Subcutaneous adipose tissue (tissue), 4 donors: Measurements from ENCODE around the gene TRIM44. TPM values are rescaled to one million over a fixed set of nuclear protein-coding genes. Genes with fewer than 3 reads are reported as not detected.

ENCODE experiments used
- total RNA-seq, 4 donors: library from RNA; depleted of rRNA; stranded (reverse); fragments of >200 nt; gene quantifications; one replicate each; pipeline ENCODE4 v1.1.0, GENCODE V29; 2016
- TF ChIP-seq, protein P1 (sequence below): fragments of 450-650 bp; IDR thresholded peaks from one replicate; pipeline ENCODE4 v1.5.1; 2016; ENCODE audit warnings: low read depth, mild to moderate bottlenecking, control low read depth, antibody characterized with exemption, moderate library complexity

TRIM44 gene
- total RNA-seq, 4 donors from 2014 or later: 32.6 to 70.9 (median 40.0) TPM

DNA sequence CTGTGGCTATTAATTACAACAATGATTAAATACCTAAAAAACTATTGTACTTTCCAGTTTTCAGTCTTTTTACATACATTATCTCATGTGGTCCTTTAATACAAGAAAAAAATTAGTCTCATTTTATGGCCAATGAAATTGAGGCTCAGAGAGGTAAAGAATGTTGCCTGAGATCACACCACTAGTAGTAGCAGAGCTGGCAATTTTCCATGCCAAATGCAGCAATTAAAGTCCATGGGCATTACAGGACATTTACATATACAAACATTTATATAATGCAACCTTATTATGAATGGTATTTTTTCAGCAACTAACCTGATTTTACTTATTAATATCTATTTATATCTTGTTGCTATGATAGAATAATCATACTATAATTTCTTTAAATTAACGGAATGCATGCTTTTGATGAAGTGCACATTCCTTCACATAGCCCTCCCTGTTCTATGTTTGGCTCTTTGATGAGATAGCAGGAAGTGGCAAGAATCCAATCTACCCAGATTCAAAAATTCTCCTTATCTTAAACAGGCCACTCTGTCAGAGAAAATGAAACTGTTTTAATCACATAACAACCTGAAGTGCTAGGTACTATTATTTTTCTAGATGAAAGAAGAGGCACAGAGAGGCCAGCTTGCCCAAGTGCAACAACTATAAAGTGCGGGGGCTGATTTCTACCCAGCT lies 160.4 kb downstream of the TRIM44 start:
- TF ChIP-seq, protein P1, sequence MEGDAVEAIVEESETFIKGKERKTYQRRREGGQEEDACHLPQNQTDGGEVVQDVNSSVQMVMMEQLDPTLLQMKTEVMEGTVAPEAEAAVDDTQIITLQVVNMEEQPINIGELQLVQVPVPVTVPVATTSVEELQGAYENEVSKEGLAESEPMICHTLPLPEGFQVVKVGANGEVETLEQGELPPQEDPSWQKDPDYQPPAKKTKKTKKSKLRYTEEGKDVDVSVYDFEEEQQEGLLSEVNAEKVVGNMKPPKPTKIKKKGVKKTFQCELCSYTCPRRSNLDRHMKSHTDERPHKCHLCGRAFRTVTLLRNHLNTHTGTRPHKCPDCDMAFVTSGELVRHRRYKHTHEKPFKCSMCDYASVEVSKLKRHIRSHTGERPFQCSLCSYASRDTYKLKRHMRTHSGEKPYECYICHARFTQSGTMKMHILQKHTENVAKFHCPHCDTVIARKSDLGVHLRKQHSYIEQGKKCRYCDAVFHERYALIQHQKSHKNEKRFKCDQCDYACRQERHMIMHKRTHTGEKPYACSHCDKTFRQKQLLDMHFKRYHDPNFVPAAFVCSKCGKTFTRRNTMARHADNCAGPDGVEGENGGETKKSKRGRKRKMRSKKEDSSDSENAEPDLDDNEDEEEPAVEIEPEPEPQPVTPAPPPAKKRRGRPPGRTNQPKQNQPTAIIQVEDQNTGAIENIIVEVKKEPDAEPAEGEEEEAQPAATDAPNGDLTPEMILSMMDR: no peak

DNA sequence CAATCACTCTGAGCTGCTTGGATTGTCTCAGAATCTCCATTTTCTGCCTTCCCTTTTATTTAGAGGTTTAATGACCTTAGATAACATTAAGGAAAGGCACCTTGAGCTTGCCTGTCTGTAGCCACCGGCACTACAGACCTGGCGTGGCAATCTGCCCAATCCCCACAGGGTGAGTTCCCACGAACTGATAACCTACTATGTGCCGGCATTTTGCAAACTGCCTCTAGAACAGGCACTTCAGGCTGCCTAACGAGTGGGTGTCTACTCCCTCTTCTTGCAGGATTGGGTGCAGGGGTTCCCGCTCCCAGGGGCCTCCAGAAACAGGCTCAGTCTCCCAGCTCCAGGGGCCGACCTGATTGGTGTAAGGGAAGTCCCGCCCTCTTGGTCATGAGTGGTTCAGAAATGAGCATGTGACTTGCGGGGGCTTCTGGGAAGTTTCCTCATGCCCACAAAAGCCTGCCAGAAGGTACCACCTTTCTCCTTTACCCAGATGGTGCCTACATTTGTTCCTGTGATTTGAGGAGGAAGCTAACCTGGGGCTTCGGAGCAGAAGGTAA lies 161.2 kb downstream of the TRIM44 start:
- TF ChIP-seq, protein P1: no peak

DNA sequence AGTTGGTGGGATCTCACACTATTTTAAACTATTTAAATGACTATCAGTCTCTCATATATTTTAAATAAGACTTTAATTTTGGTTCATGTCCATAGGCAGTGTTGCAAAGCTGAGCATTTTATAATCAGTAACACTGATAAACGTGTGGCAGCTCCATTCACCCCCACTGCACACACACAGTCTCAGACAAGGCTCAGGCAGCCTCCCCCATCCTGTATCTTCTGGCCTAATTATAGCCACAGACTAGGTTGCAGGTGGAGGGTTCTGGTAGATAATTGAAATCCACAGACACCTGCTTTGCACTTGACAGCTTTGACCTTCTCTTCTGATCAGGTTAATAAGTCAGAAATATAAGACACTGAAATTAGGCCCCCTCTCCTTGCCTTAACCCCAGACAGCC lies 162.8 kb downstream of the TRIM44 start:
- TF ChIP-seq, protein P1: no peak

DNA sequence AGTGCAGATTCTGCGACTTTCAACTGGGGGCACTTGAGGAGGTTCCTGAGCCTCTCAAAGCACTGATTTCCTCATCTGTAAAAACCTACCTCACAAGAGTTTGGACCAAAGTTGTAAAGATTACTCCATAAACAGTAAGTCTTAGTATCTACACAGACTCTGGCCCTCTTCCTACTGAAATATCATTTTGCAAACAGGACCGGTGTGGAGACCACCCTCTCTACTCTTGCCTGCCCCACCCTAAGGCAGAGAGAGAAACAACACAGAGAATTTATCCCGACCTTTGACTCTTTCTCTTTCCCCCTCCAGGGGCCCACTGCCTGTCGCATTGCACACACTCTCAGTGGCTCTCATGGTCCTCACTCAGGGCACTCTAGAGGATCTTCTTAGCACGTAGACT lies 163.4 kb downstream of the TRIM44 start:
- TF ChIP-seq, protein P1: no peak

DNA sequence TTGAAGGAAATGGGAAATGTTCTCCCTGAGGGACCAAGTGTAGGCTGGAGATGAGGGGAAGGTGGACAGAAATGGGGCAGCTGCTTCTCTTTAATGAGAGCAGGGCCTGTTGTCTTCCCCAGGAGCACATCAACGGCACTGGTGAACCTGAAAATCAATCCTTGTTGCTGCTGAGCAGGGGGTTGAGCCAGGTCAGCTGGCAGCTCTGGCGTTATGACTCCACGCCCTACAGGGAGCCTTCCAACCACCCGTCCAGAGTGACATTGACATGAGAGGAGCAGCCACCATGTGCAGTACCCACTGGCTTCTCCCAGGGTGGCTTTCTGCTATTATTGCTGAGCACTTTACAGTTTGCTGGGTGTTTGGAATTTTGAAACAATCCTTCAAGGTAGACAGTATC lies 164.4 kb downstream of the TRIM44 start:
- TF ChIP-seq, protein P1: no peak

DNA sequence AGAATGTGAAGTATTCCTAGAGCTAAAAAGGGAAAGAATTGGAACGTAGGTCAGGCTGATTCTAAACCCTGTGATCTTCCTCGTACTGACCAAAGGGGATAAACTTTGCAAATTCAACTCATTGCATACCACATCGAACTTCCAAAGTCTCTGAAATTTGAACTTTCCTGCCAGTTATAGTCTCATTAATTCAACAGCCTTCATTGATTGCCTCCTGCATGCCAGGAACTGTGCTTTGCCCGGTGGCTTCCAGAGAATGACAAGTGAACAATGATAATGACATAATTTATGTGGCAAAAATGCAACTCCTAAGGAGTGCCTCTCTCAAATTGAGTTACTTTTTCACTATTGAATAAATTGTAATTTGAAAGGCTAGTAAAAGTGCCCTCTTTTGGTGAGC lies 173.6 kb downstream of the TRIM44 start:
- TF ChIP-seq, protein P1: no peak

DNA sequence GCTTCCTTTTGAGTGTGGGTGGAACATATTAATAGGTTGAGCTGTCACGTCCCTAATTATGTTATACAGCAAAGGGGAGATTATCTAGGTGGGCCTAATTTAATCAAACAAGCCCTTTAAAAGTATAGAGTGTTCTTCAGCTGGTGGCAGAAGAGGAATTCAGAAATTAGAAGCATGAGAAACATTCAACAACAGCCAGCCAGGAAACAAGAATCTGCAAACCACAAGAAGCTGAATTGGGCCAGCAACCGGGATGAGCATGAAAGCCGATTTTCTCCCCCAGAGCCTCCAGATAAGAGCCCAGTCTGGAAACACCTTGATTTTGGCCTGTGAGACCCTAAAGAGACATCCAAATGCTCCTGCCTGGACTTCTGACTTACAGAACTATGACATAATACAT lies 175.5 kb downstream of the TRIM44 start:
- TF ChIP-seq, protein P1: no peak
